GM12801 (cell line): ENCODE data around the gene MROH2A.

Source experiments
- TF ChIP-seq, protein P1 (sequence below): IDR thresholded peaks from one replicate; pipeline ENCODE4 v1.5.1; 2011; ENCODE audit warnings: control low read depth; ENCODE audit not compliant: insufficient read length; ENCODE audit errors: extremely low read depth

MROH2A gene

GRCh38 chr2:233824373-233824772 lies 46.2 kb downstream of the MROH2A start:
- TF ChIP-seq, protein P1, sequence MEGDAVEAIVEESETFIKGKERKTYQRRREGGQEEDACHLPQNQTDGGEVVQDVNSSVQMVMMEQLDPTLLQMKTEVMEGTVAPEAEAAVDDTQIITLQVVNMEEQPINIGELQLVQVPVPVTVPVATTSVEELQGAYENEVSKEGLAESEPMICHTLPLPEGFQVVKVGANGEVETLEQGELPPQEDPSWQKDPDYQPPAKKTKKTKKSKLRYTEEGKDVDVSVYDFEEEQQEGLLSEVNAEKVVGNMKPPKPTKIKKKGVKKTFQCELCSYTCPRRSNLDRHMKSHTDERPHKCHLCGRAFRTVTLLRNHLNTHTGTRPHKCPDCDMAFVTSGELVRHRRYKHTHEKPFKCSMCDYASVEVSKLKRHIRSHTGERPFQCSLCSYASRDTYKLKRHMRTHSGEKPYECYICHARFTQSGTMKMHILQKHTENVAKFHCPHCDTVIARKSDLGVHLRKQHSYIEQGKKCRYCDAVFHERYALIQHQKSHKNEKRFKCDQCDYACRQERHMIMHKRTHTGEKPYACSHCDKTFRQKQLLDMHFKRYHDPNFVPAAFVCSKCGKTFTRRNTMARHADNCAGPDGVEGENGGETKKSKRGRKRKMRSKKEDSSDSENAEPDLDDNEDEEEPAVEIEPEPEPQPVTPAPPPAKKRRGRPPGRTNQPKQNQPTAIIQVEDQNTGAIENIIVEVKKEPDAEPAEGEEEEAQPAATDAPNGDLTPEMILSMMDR, result no peak

- TF ChIP-seq, protein P1, result no peak
Measured at GRCh38 chr2:233828546-233829192, 50.5 kb downstream of the MROH2A start.

DNA sequence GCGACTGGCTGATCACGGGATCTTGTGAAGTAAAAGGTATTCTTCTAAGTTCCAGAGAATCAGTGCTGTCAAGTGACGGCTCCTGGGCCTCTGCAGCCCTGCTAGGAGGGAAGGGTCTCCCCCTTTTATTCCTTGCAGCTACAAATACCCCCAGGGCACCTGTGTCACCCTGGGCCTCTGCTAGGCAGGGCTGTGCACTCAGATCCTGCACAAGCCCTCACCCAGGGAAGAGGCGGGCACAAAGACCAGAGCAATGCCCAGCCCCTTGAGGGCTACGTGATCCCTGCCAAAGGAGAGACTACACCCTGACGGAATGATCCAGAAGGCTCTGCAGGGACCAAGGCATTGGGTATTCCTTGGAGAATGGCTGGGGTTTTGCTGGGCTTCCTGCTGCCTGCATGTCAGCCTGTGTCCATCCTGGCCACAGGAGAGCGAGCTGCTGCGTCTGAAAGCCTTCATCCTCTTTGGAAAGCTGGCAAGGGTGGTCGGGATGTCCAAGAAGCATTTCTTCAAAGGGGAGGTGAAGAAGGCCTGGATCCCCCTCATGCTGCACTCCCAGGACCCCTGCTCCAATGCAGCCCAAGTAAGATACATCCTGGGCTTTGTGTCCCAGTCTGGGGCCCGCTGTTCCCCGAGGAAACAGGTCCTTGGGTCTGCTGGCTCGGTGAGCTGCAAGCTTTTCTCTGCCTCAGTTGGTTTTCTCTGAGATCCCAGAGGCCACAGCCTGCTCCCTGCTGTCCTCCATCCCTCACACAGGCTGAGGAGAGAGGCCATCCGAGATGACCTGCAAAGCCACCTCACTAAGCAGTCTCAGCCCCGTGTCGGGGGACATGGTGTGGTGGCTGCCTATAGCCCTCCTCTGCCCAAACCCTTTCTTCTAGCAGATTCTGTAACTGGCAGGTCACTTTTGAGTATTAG lies 51.3 kb downstream of the MROH2A start:
- TF ChIP-seq, protein P1, result no peak

DNA sequence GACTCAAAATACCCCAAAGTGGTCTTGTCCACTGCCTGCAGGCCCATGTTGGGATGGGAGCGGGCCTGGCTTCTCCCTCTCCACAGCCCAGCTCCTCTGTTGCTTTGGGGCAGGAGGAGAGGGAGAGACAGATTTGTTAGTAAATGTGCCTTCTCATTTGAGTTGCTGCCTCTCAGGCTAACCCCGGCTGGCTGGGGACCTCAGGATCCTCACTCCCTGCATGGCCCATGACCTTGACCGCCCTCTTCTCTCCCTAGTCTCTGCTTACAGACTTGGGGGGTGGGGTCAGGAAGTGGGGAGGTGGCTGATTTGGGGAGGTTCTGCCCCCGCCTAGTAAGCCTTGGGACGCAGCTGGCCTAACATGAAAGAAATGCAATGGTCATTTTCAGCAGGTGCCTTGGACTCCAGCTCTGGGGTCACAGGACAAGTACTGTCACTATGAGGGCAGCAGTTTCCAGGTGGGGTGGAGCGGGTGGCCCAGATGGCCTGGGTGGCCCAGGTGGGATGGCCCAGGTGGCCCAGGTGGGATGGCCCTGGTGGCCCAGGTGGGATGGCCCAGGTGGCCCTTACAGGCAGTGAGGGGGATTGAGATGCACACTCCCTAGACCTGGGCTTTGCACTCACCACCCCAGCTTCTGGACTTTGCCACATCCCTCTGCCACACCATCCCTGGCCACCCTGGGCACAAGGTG lies 52.1 kb downstream of the MROH2A start:
- TF ChIP-seq, protein P1, result no peak

GRCh38 chr2:233831011-233831721 lies 53.0 kb downstream of the MROH2A start:
- TF ChIP-seq, protein P1, result no peak

DNA sequence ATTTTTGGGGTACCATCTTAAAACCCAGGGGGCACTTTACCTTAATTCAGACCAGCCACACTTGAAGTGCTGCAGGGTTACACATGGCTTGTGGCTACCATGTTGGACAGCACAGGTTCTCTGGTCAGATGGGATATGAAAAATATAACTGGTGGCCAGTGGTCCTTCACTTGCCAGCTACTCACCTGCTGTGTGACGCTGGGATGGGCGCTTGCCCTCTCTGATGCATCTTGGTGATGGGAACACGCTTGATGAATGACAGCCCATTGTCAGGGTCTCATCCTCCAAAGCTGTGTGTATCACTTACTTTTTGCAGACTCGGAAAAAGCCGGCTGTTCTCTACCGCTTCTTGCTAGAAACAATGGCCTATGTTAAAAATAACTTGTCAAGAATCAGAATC lies 53.7 kb downstream of the MROH2A start:
- TF ChIP-seq, protein P1, result no peak
